CD4-positive, alpha-beta T cell treated with Interleukin-15 for 4 hours (primary cell): ENCODE results near the gene FOXC2.

ENCODE experiments used
- DNase-seq: peaks from one replicate; pipeline ENCODE4 v3.0.0-alpha.2; 2020; ENCODE audit warnings: low spot score

Gene FOXC2

DNA sequence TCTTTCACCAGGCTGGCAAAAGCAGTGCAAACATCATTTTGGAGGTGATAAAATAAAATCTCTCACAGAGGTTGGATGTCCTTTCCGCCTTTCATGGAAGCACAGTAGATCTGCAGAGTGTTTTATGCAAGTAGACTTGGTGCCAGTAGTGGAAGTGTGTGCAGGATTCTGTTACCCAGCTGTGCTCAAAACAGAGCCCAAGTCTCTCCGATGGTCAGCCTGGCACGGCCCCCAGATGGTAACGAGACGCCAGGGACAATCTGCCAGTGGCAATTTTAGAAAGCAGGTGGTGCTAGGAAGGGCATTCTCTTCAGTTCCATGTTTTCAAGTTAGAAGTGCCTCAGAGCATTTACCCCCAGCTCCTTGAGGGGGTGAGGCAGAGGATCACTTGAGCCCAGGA lies 10.1 kb upstream of the FOXC2 start:
- no peak for DNase-seq

- no peak for DNase-seq
These were observed 9.0 kb upstream of the FOXC2 start for GRCh38 chr16:86557587-86557986.

- DNase-seq: no peak
These were observed 8.1 kb upstream of the FOXC2 start for GRCh38 chr16:86558355-86559193.

- DNase-seq: no peak
These were observed 6.8 kb upstream of the FOXC2 start for GRCh38 chr16:86559802-86560305.

GRCh38 chr16:86562356-86562755 lies 4.3 kb upstream of the FOXC2 start:
- DNase-seq: no peak

GRCh38 chr16:86563469-86564345 lies 2.9 kb upstream of the FOXC2 start:
- peak; percentile 87 for DNase-seq

GRCh38 chr16:86565181-86565631 lies 1.4 kb upstream of the FOXC2 start:
- DNase-seq: no peak

GRCh38 chr16:86565644-86566511 lies 751 bp upstream of the FOXC2 start:
- DNase-seq: no peak

- no peak for DNase-seq
These were observed 504 bp downstream of the FOXC2 start for GRCh38 chr16:86566966-86567700.

GRCh38 chr16:86567701-86568581 lies 1.3 kb downstream of the FOXC2 start:
- DNase-seq: no peak

DNA sequence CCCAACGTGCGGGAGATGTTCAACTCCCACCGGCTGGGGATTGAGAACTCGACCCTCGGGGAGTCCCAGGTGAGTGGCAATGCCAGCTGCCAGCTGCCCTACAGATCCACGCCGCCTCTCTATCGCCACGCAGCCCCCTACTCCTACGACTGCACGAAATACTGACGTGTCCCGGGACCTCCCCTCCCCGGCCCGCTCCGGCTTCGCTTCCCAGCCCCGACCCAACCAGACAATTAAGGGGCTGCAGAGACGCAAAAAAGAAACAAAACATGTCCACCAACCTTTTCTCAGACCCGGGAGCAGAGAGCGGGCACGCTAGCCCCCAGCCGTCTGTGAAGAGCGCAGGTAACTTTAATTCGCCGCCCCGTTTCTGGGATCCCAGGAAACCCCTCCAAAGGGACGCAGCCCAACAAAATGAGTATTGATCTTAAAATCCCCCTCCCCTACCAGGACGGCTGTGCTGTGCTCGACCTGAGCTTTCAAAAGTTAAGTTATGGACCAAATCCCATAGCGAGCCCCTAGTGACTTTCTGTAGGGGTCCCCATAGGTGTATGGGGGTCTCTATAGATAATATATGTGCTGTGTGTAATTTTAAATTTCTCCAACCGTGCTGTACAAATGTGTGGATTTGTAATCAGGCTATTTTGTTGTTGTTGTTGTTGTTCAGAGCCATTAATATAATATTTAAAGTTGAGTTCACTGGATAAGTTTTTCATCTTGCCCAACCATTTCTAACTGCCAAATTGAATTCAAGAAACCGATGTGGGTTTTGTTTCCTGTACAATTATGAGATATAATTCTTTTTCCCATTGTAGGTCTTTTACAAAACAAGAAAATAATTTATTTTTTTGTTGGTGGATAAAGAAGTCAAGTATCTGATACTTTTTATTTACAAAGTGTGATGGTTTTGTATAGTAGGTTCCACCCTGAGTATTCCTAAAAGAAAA lies 2.3 kb downstream of the FOXC2 start:
- DNase-seq: no peak

GRCh38 chr16:86569701-86570447 lies 3.2 kb downstream of the FOXC2 start:
- DNase-seq: no peak

- no peak for DNase-seq
These were observed 4.2 kb downstream of the FOXC2 start for GRCh38 chr16:86570558-86571529.

DNA sequence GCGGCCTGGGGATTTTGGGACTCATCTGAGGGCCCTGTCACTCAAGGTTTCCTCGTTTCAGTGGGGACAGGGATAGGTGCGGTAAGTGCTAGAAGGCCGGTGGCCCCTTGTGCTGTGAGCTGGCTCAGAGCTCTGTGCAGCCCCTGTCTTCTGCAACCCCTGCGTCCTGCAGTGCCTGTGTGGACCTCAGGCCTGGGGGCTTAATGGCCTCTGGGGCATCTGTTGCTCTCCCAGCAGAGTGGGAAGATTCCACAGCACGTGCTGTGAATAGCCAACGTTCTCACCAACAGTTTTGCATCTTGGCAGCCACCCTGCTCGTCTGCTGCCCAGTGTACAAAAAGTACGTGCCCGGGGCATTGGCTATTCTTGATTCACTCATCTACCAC lies 4.9 kb downstream of the FOXC2 start:
- DNase-seq: no peak

DNA sequence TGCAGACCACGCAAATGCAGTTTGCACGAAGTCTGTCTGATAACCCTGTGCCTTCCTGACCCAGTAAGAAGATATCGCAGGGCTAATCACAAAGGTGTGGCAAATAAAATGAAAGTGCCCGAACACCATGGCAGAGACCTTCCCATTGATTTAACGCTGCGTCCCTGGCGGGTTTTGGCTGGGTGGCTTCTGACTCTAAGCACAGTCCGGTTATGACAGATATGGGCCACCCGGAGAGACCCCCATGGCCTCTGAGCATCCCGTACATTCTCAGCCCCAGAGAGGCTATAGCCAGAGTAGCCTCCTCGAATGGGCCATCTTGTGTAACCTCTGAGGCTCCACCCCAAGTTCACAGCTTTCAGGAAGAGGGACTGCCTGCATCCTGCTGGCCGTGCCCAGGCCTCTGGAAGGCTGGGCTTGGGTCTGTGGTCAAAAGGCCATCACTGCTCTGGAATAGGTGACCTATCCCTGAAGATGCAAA lies 5.5 kb downstream of the FOXC2 start:
- no peak for DNase-seq

GRCh38 chr16:86572606-86573005 lies 6.0 kb downstream of the FOXC2 start:
- DNase-seq: no peak

- no peak for DNase-seq
These were observed 6.6 kb downstream of the FOXC2 start for GRCh38 chr16:86573215-86573614.
